Adrenal gland (tissue), 5 donors: ENCODE results near the gene PSMG2.

Source experiments
- CTCF ChIP-seq, 6 experiments: fragments of 450-650 bp in 4 of 6; fragments of 200-600 bp in 2 of 6; sonication (generic) in 1 of 6; IDR thresholded peaks; 1 replicate in 5 of 6; 2 replicates in 1 of 6; pipeline versions ENCODE4 v1.5.1 to v1.8.0; 2016 to 2021; ENCODE audit warnings: antibody characterized with exemption in 6 of 6, mild to moderate bottlenecking in 2 of 6, moderate library complexity in 1 of 6
- POLR2A ChIP-seq, 2 donors: fragments of 450-650 bp; IDR thresholded peaks; one replicate each; pipeline ENCODE4 v1.6.1; 2017; ENCODE audit warnings: antibody characterized with exemption in 2 of 2, mild to moderate bottlenecking in 2 of 2, moderate library complexity in 1 of 2
- donor health status: DM: no; HTN: no; CAD: no.

DNA sequence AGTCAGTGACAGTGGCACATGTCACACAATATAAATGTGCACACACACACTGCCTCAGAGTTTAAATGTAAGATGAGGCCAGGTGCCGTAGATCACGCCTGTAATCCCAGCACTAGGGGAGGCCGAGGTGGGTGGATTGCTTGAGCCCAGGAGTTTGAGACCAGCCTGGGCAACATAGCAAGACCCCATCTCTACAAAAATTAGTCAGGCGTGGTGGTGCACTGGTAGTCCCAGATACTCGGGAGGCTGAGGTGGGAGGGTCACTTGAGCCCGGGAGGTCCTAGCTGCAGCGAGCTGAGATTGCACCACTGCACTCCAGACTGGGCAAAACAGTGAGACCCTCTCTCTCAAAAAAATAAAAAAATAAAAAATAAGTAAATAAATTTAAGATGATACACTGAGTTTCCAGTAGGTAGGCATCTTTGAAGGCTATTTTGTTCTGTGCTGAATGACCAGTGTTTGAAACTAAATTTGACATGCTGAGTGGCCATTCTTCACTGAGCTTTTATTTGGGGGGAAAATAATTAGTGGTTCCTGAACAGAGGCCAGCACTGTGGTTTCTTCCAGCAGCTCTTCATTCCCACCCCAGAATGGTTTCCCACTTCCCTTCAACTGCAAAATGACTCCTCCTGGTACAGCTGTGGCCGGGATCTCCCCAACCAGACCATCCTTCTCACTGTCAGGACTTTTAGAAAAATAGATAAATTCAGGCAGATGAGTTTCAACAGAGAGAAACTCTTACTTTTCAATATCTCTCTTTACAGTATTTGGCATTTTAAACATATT is 44.9 kb downstream of the PSMG2 start:
- TF ChIP-seq CTCF (IDR thresholded peaks at IDR 0.05) (no peak), POLR2A (IDR thresholded peaks at IDR 0.05) (no peak)
